K562 (cell line): ENCODE measurements around the gene ZFR2. TPM values are rescaled to one million over a fixed set of nuclear protein-coding genes. Genes with fewer than 3 reads are reported as not detected.

Source experiments
- ATAC-seq: fragments of 200-7000 bp; cut with Tn5 transposase; 3 replicates; pipeline ENCODE4 v1.9.1; 2020; ENCODE audit warnings: moderate library complexity
- BruUV-seq: library from RNA; stranded (reverse); fragments of 400-500 nt; replicated peaks from 2 replicates; lab custom pipeline; 2021; lab: Mats Ljungman, UMichigan
- CTCF ChIA-PET: fragments of 300-600 bp; formaldehyde crosslinking; extraction: SDS; loops from one replicate; lab custom pipeline; 2021; ENCODE audit warnings: low intra/inter-chr PET ratio; lab: Yijun Ruan, JAX
- POLR2A ChIA-PET: fragments of 300-600, 350-650 bp; sonication (Branson Sonifier 250); formaldehyde crosslinking; extraction: SDS; loops from one replicate; lab custom pipeline; 2021; ENCODE audit warnings: antibody characterized with exemption, inconsistent platforms; lab: Yijun Ruan, JAX
- DNase-seq, 4 experiments: peaks; one replicate each; pipeline versions ENCODE4 v3.0.0 to v3.0.0-alpha.2; 2011 to 2018; ENCODE audit warnings: low spot score in 3 of 4, mixed read lengths in 3 of 4; ENCODE audit errors: extremely low read depth in 1 of 4
- FAIRE-seq: peaks from 2 replicates; lab custom pipeline; 2011; peaks lifted over from hg19 to GRCh38; lab: Jason Lieb, UNC
- H2AFZ ChIP-seq: 2 replicates; pipeline ENCODE4 v1.6.0; 2011; ENCODE audit warnings: low read depth, low read length, control low read depth, inconsistent platforms
- H3K27ac ChIP-seq: fragments of 200-600 bp; 3 replicates; pipeline ENCODE4 v1.8.0; 2011; ENCODE audit warnings: low read depth, mild to moderate bottlenecking, control low read depth, inconsistent platforms, low read length, moderate library complexity, mixed read lengths; ENCODE audit errors: extremely low read depth
- H3K27me3 ChIP-seq, 2 experiments: fragments of 300-600 bp in 1 of 2; 2 replicates in 1 of 2; 3 replicates in 1 of 2; pipeline versions ENCODE4 v1.6.0 to v1.8.0; 2011; ENCODE audit warnings: inconsistent platforms in 2 of 2, low read length in 2 of 2, mild to moderate bottlenecking in 1 of 2, mixed read lengths in 1 of 2, moderate library complexity in 1 of 2; ENCODE audit not compliant: control insufficient read depth in 2 of 2, insufficient read depth in 2 of 2
- H3K36me3 ChIP-seq: fragments of 300-600 bp; 3 replicates; pipeline ENCODE4 v1.8.0; 2011; ENCODE audit warnings: mild to moderate bottlenecking, low read length, inconsistent platforms; ENCODE audit not compliant: control insufficient read depth, insufficient read depth
- H3K4me1 ChIP-seq, 2 experiments: fragments of 200-600 bp in 1 of 2; replicated peaks in 1 of 2; 2 replicates in 1 of 2; 3 replicates in 1 of 2; pipeline versions ENCODE4 v1.5.1 to v1.8.0; 2011; ENCODE audit warnings: inconsistent platforms in 2 of 2, low read length in 2 of 2, mild to moderate bottlenecking in 1 of 2, mixed read lengths in 1 of 2, moderate library complexity in 1 of 2; ENCODE audit not compliant: control insufficient read depth in 2 of 2, insufficient read depth in 2 of 2
- H3K4me2 ChIP-seq: 2 replicates; pipeline ENCODE4 v1.6.1; 2011; ENCODE audit warnings: low read length, control low read depth, inconsistent platforms, mixed read lengths; ENCODE audit not compliant: insufficient read depth
- H3K4me3 ChIP-seq: fragments of 200-600 bp; sonication (generic), shearing (Covaris generic); 2 replicates; pipeline ENCODE4 v1.5.1; 2016; ENCODE audit warnings: control low read depth, inconsistent platforms
- H3K79me2 ChIP-seq: fragments of 200-600 bp; 3 replicates; pipeline ENCODE4 v1.8.0; 2011; ENCODE audit warnings: low read length, inconsistent platforms; ENCODE audit not compliant: control insufficient read depth, insufficient read depth
- H3K9ac ChIP-seq, 2 experiments: 2 replicates each; pipeline versions ENCODE4 v1.6.0 to v1.6.1; 2011; ENCODE audit warnings: low read depth in 2 of 2, low read length in 2 of 2, control low read depth in 1 of 2, inconsistent platforms in 1 of 2, mild to moderate bottlenecking in 1 of 2, mixed read lengths in 1 of 2; ENCODE audit not compliant: insufficient read depth in 1 of 2
- H3K9me1 ChIP-seq: one replicate; pipeline ENCODE4 v1.6.0; 2011; ENCODE audit warnings: inconsistent platforms, mild to moderate bottlenecking, low read length, moderate library complexity; ENCODE audit not compliant: control insufficient read depth, insufficient read depth
- H3K9me3 ChIP-seq: replicated peaks from 2 replicates; pipeline ENCODE4 v1.5.1; 2011; ENCODE audit warnings: low read depth, low read length, inconsistent platforms; ENCODE audit not compliant: control insufficient read depth, insufficient read depth
- H4K20me1 ChIP-seq: replicated peaks from 2 replicates; pipeline ENCODE4 v1.6.1; 2011; ENCODE audit warnings: low read length, inconsistent platforms, mixed read lengths; ENCODE audit not compliant: control insufficient read depth, insufficient read depth
- MECOM ChIP-seq: fragments of 250-450 bp; sonication (Bioruptor Pico); IDR thresholded peaks from 2 replicates; pipeline ENCODE4 v1.8.0; 2022; ENCODE audit warnings: inconsistent platforms
- POLR2H ChIP-seq: IDR thresholded peaks from 2 replicates; pipeline ENCODE4 v1.6.1; 2016; ENCODE audit warnings: missing genetic modification characterization, low read depth, mild to moderate bottlenecking, control low read depth, missing compliant biosample characterization, moderate library complexity
- SOX6 ChIP-seq: fragments of 450-650 bp; IDR thresholded peaks from 2 replicates; pipeline ENCODE4 v1.6.1; 2014; ENCODE audit warnings: mild to moderate bottlenecking
- ZC3H11A ChIP-seq: IDR thresholded peaks from 2 replicates; pipeline ENCODE4 v1.6.1; 2012; ENCODE audit warnings: low read depth, low read length, improper control_type of control experiment
- ZNF175 ChIP-seq: fragments of 200-800 bp; sonication (Bioruptor generic); IDR thresholded peaks from 2 replicates; pipeline ENCODE4 v1.6.1; 2016; ENCODE audit warnings: low read depth, mild to moderate bottlenecking, missing genetic modification characterization, missing compliant biosample characterization
- WGBS: fragments of 100-300 bp; shearing (Covaris generic); methylation state at CpG from one replicate; pipeline ENCODE4 v1.1.6; 2016; ENCODE audit warnings: low coverage, mixed read lengths; ENCODE audit not compliant: insufficient coverage; ENCODE audit errors: missing lambda C conversion rate; 5-methylcytosine and 5-hydroxymethylcytosine counted together
- in situ Hi-C: fragments of 300-500 bp; cut with MboI; formaldehyde crosslinking; loops from 4 replicates; pipeline ENCODE4 v1.15.0; 2018; ENCODE audit warnings: inconsistent platforms, mixed read lengths
- intact Hi-C: fragments of 100-400 bp; cut with micrococcal nuclease; formaldehyde crosslinking; loops from 2 replicates; pipeline ENCODE4 v1.14.2; 2022
- polyA plus RNA-seq, 8 experiments: library from polyadenylated mRNA; depleted of rRNA in 4 of 8; stranded (reverse) in 5 of 8; unstranded in 3 of 8; fragments of >200 nt; fragmentation: Nextera tagmentation in 2 of 8; fragmentation: Illumina TruSeq in 1 of 8; extraction: Ambion mirVana in 2 of 8; extraction: Trizol in 1 of 8; gene quantifications; 2 replicates each; pipeline versions ENCODE4 v1.2.1 to v1.2.3, GENCODE V29; 2011 to 2014; ENCODE audit warnings: inconsistent platforms in 1 of 8, missing spikeins in 1 of 8
- total RNA-seq, 7 experiments: library from RNA; depleted of rRNA in 6 of 7; stranded (reverse); fragments of >200 nt in 6 of 7; fragmentation: Illumina TruSeq in 2 of 7; extraction: Trizol in 2 of 7; gene quantifications; 2 replicates each; pipeline versions ENCODE4 v1.2.1 to v1.2.3, GENCODE V29; 2011 to 2021; ENCODE audit warnings: low replicate concordance in 1 of 7
- TF ChIP-seq, protein P1 (sequence below): fragments of 450-650 bp; formaldehyde crosslinking; IDR thresholded peaks from 2 replicates; pipeline ENCODE4 v1.4.0; 2020; ENCODE audit warnings: mild to moderate bottlenecking, moderate library complexity

ZFR2 gene
- total and polyA plus RNA-seq, 9 of the 15 experiments (the other 6 are each of a cell fraction or from before 2014, with no cell fraction given): 0.03 to 0.59 (median 0.07) TPM; not detected in 6

DNA sequence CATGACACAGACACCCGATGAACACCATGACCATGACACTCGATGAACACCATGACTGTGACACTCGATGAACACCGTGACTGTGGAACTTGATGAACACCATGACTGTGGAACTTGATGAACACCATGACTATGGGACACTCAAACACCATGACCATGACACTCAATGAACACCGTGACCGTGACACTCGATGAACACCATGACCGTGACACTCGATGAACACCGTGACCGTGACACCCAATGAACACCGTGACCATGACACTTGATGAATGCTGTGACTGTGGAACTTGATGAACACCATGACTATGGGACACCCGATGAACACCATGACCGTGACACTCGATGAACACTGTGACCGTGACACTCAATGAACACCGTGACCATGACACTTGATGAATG, 31.5 kb downstream of the ZFR2 start:
- TF ChIP-seq POLR2H (tag) (no peak), ZNF175 (CRISPR knock-in tag) (no peak), SOX6 (no peak), ZC3H11A (no peak), MECOM (CRISPR knock-in tag) (no peak)
- TF ChIP-seq, protein P1, sequence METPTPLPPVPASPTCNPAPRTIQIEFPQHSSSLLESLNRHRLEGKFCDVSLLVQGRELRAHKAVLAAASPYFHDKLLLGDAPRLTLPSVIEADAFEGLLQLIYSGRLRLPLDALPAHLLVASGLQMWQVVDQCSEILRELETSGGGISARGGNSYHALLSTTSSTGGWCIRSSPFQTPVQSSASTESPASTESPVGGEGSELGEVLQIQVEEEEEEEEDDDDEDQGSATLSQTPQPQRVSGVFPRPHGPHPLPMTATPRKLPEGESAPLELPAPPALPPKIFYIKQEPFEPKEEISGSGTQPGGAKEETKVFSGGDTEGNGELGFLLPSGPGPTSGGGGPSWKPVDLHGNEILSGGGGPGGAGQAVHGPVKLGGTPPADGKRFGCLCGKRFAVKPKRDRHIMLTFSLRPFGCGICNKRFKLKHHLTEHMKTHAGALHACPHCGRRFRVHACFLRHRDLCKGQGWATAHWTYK (CRISPR knock-in tag): no peak
- Histone ChIP-seq H3K4me3 (no peak overlapping the region), H3K27ac (no peak overlapping the region), H3K9ac (no peak overlapping the region), H4K20me1 (no peaks in the 10 kb centered on the region), H2AFZ (no peak overlapping the region), H3K9me1 (no peaks in the 10 kb centered on the region), H3K4me1 (peaks cover 0 to 17% of the 10 kb centered on the region in 2 experiments; a peak in 2 of 5 replicates), H3K4me2 (no peak overlapping the region), H3K79me2 (no peaks in the 10 kb centered on the region), H3K9me3 (peaks cover 12% of the 10 kb centered on the region), H3K27me3 (peaks cover 0 to 22% of the 10 kb centered on the region in 2 experiments; a peak in 3 of 5 replicates), H3K36me3 (no peaks in the 10 kb centered on the region)
- ChIA-PET POLR2A (no interaction called here), CTCF (no interaction called here)
- DNase-seq (no peak), ATAC-seq (no peak), FAIRE-seq (peak; percentile 44)
- intact Hi-C loops: no loop called here
- BruUV-seq: no TSS peak
- in situ Hi-C loops: no loop called here
- WGBS: 53% methylated on average over 17 of the region's 17 CpGs
